ENCODE results near the gene SF3A1.

DNA sequence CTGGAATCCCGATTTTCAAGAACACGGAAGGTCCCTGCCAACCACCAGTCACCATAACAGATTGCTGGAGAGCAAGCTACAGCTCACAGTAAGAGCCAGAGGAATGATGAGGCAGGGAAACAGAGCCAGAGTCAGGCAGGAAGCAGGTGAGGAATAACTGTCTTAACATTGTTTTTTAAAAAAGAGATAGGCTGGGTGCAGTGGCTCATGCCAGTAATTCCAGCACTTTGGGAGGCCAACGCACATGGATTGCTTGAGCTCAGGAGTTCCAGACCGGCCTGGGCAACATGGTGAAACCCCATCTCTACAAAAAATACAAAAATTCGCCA, 53.9 kb downstream of the SF3A1 start:
- TF ChIP-seq ZFX (IDR thresholded peaks at IDR 0.05; ENCODE audit: borderline replicate concordance) = no peak
- TF ChIP-seq, protein P1, sequence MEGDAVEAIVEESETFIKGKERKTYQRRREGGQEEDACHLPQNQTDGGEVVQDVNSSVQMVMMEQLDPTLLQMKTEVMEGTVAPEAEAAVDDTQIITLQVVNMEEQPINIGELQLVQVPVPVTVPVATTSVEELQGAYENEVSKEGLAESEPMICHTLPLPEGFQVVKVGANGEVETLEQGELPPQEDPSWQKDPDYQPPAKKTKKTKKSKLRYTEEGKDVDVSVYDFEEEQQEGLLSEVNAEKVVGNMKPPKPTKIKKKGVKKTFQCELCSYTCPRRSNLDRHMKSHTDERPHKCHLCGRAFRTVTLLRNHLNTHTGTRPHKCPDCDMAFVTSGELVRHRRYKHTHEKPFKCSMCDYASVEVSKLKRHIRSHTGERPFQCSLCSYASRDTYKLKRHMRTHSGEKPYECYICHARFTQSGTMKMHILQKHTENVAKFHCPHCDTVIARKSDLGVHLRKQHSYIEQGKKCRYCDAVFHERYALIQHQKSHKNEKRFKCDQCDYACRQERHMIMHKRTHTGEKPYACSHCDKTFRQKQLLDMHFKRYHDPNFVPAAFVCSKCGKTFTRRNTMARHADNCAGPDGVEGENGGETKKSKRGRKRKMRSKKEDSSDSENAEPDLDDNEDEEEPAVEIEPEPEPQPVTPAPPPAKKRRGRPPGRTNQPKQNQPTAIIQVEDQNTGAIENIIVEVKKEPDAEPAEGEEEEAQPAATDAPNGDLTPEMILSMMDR (IDR thresholded peaks at IDR 0.05) = no peak

Measured in 22Rv1 (cell line).